ENCODE results near the gene PIF1.
"Not testable (repeated sequence)": the region's sequence is repeated elsewhere in the genome, so short reads cannot be mapped to it uniquely, and the experiment has no call there.

Gene PIF1

DNA sequence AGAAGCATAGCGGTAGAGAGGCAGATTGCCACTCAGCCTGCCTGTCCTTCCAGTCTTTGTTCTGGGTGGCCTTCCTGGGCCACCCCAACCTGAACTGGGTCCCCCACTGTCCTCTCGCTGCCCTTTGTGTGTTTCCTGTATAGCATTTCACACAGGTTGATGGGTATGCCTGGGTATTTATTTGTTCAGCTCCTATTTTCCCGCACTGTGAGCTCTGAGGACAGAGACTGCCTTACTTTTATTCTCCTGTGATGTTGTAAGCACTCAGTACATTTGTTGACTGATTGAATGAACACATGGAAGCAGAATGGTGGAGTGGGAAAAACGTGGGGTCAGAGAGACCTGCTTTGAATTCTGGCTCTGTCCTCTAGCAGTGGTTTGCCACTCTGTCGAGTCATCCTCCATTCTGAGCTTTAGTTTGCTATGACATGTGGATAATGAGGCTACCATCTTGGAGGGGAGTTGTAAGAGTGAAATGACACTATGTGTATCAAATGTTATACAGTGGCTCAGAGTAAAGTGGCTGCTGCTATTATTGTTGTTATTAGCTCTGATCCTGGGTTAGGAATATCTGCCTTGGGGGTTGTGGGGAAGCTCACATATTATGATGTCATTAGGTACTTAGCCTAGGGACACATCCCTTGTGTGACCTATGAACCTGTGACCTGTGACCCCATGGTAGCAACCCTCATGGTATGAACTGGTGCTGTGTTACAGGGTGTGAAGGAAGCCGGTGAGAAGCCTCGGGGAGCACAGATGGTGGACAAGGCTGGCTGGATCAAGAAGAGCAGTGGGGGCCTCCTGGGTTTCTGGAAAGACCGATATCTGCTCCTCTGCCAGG lies 22.6 kb upstream of the PIF1 start:
- DNase-seq (ENCODE audit: low spot score) = no peak

DNA sequence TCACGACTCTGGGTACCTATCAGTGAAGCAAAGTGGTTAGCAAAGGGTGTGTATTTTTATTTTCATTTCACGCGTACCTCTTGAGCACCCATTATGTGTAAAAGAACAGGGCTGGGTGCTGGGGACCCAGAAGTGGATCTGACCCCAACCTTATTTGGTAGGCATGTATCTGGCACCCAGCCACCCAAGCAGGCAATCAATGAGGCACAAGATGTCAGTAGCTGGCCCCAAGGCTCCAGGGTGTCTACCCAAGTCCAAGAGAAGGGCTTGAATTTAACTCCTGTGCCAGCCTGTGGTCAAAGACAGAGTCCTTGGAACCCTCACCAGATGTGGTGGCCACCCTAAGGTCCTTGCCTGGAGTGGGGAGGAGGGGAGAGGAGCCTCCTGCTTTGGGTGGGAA lies 22.0 kb upstream of the PIF1 start:
- no peak for DNase-seq (ENCODE audit: low spot score)

DNA sequence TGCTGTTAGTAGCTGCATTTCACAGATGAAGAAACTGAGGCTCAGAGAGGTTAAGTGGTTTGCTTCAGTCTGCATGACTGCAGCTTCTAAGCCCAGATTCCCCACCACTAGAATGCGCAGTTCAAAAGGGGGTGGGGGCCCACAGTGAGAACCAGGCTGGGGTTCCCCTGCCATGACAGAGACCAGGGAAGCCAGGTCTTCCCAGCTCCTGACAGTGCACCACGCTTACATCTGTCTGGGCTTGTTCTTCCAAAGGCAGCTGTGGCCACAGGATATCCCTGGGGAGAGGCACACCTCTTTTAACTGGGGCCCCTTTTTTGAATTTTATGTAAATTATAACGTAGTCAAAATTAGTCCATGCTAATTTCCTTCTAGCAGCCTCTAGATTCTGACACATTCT lies 21.6 kb upstream of the PIF1 start:
- no peak for DNase-seq (ENCODE audit: low spot score)

- DNase-seq (ENCODE audit: low spot score) = no peak
Observed at GRCh38 chr15:64845831-64846595, 20.6 kb upstream of the PIF1 start.

DNA sequence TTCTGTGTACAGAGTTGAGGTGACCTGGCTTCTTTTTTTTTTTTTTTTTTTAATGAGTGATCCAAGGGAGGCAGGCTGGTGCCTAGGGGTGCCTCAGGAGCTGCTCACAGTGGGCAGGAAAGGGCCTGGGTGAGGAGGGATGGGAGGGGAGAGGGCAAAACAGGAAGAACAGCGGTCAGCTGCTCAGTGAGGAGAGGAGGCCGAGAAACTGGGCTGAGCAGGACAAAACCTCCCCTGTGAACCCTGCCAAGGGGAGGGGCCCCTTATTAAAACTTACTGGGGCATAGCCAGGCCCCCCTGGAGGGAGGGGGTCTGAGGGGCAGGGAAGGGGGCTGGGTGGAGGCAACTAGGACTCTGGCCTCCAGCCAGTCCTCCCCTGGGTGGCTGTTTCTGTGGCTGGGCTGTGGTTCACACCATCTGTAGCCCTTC lies 19.8 kb upstream of the PIF1 start:
- no peak for DNase-seq (ENCODE audit: low spot score)

GRCh38 chr15:64844576-64845145 lies 19.2 kb upstream of the PIF1 start:
- no peak for DNase-seq (ENCODE audit: low spot score)

GRCh38 chr15:64843991-64844390 lies 18.5 kb upstream of the PIF1 start:
- no peak for DNase-seq (ENCODE audit: low spot score)

GRCh38 chr15:64842986-64843561 lies 17.6 kb upstream of the PIF1 start:
- DNase-seq (ENCODE audit: low spot score) = no peak

GRCh38 chr15:64842096-64842939 lies 16.9 kb upstream of the PIF1 start:
- DNase-seq (ENCODE audit: low spot score) = no peak

DNA sequence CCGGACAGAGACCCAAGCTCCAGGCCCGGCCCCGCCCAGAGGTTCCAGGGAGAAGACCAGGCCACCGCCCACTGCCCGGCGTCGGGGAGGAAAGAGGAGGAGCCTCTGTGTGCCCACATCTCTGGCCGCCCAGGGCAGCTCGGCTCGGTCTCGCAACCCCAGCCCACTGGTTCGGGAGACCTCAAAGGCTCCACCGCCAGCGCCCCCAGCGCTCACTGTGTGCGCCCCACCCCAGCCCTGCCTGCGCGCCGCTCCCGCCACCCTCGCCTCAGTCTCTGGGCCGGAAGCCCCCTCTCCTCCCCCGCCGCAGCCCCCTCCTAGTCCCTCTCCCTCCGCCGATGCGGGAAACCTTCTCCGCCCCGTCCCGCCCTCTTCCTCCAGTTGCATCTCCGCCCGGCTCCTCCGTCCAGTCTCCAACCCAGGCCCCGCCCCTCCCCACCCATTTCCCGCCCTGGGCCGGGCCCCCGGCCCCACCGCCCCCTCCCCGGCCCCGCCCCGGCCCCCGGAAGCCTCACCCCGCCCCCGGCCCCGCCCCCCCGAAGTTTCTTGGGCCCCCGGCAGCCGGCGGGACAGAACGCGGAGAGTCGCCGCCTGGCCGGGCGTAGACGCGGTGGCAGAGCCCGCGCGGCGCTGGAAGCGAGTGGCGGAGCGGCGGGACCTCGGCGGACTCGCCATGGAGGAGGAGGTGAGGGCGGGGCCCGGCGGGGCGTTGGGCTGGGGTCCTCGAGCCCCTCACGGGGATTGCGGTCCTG lies 16.1 kb upstream of the PIF1 start, which contains the start of gene PLEKHO2:
Gene PLEKHO2 (plus strand): TSS at position 572 of the 752 bp plus-strand sequence. CDS start 102 bp downstream, at position 674.
- peak; percentile 55 for DNase-seq (ENCODE audit: low spot score)

DNA sequence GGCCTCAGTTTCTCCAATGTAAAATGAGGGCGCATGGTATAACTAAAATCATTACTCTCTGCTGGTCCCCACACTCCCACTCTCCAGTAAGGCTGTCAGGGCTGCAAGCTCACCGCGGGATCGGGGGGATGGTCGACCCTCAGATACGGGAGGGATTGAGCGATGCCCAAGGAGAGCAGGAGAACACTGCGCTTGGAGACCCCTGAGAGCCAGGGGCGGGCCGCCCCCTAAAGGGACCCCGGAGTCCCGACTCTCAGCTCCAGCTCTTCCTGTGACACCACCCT lies 15.6 kb upstream of the PIF1 start:
- DNase-seq (ENCODE audit: low spot score) = no peak

DNA sequence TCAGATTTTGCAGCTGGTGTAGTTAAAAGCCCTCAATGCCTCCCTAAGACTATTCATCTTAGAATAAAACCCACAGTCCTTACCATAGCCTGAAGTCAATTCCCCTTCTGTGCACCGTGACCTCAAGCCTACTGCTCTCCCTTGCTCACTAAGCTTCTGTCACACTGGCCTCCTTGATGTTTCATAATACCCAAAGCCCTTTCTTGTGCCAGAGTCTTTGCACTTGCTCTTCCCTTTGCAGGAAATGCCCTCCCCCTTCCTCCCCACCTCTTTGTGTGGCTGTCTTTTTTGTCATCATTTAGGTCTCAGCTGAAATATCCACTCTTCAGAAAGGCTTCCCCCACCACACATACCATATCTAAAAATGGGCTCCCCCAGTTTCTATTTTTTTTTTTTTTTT lies 12.1 kb upstream of the PIF1 start:
- DNase-seq (ENCODE audit: low spot score) = no peak

- no peak for DNase-seq (ENCODE audit: low spot score)
Observed at GRCh38 chr15:64836023-64836536, 10.6 kb upstream of the PIF1 start.

GRCh38 chr15:64833690-64834089 lies 8.2 kb upstream of the PIF1 start:
- no peak for DNase-seq (ENCODE audit: low spot score)

DNA sequence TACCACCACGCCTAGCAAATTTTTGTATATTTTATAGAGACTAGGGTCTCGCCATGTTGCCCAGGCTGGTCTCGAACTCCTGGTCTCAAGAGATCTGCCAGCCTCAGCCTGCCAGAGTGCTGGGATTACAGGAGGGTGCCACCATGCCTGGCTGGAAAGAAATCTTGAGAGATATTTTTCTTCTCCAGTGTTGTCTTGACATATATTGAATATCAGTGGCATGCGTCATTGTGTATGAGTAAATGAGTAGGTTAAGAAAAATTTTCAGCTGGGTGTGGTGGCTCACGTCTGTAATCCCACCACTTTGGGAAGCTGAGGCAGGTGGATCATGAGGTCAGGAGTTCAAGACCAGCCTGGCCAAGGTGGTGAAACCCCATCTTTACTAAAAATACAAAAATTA lies 3.5 kb upstream of the PIF1 start:
- no peak for DNase-seq (ENCODE audit: low spot score)

- no peak for DNase-seq (ENCODE audit: low spot score)
Observed at GRCh38 chr15:64824929-64825430, 467 bp downstream of the PIF1 start.

GRCh38 chr15:64816452-64816851 lies 9.0 kb downstream of the PIF1 start:
- no peak for DNase-seq (ENCODE audit: low spot score)

- not testable (repeated sequence) for DNase-seq (ENCODE audit: low spot score)
Observed at GRCh38 chr15:64814965-64815364, 10.5 kb downstream of the PIF1 start.

DNA sequence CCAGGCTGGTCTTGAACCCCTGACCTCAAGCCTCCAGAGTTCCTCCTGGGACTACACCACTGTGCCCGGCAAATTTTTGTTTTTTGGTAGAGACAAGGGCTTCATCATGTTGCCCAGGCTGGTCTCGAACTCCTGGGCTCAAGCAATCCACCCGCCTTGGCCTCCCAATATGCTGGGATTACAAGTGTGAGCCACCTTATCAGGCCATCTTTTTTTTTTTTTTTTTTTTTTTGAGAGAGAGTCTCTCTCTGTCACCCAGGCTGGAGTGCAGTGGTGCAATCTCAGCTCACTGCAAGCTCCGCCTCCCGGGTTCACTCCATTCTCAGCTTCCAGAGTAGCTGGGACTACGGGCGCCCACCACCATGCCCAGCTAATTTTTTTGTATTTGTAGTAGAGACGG lies 11.2 kb downstream of the PIF1 start:
- DNase-seq (ENCODE audit: low spot score) = not testable (repeated sequence)

- DNase-seq (ENCODE audit: low spot score) = no peak
Observed at GRCh38 chr15:64813075-64813474, 12.4 kb downstream of the PIF1 start.

Measured in hematopoietic multipotent progenitor cell treated with erythropoietin and hydrocortisone succinate and interleukin-3 and kit ligand, for 17 days (in vitro differentiated cells).